ENCODE measurements around the gene ARHGAP23.

Gene ARHGAP23

DNA sequence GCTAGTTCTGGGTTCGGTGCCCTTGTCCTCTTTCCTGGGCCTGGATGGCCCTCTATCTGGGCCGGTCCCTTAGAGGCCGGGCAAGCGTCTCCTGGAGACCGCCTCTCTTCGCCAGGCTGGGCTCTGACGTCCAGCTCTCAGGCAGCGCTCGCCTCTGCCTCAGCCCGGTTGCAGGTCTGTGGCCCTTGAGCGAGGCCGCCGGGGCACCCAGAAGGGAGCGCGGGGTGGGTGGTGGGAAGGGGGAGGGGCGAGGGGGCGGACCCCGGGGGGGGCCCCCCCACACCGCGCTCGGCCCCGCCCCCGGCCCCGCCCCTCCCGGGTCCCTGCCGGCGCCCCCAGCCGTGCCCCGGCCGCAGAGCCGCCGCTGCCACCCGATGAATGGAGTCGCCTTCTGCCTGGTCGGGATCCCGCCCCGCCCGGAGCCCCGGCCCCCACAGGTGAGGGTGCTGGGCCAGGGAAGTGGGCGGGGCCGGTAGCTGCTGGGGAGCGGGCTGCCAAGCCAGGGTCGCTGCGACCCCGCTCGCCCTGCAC lies at the start of gene ARHGAP23:
ARHGAP23 (plus strand) TSS at position 353 of the 531 bp plus-strand sequence; CDS start at position 375, 22 bp downstream.
- DNase-seq = peak in 1 of 2 donors; percentile 12

GRCh38 chr17:38379448-38379847 lies 48.8 kb upstream of the ARHGAP23 start:
- DNase-seq = no peak

GRCh38 chr17:38395090-38395489 lies 33.2 kb upstream of the ARHGAP23 start:
- DNase-seq = no peak

GRCh38 chr17:38397227-38397626 lies 31.0 kb upstream of the ARHGAP23 start:
- DNase-seq = no peak

- no peak for DNase-seq
These were observed 28.0 kb upstream of the ARHGAP23 start for GRCh38 chr17:38400286-38400685.

DNA sequence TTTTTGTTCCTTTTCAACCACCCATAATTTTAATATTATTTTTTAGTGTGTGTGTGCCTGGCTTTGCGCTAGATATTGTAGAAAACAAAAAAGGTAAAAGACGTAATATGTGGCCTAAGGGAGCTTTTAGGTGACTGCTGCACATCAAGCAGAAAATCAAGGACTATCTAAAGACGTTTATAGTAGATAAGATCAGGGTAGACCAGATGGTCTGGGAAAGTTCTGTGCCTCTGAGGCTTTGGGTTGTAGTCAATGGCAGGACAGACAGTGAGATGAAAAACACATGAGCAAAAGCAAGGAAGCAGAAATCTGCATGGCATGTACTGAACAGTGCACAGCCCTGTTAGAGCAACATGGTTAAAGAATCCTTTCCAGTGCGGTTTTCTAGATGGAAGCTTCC lies 26.8 kb upstream of the ARHGAP23 start:
- DNase-seq = no peak

- DNase-seq = no peak
These were observed 25.4 kb upstream of the ARHGAP23 start for GRCh38 chr17:38402897-38403296.

DNA sequence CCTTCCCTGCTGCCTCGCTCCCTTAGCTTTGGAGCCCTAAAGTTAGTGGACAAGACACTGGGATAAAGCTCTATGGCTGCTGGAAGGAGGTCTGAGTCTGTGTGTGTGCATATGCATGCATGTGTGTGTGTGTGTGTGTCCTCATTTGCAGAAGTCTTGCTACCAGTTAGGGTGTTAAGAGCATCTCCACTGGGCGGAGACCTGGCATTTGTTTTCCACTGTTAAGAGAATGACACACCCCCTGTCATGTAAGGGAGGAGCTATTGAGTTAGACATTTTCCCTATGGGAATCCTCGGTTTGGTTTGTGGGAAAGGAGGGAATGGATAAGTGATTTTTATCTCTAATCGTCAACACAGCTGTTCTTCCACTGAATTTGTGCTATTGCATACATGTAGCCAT lies 24.8 kb upstream of the ARHGAP23 start:
- DNase-seq = no peak

DNA sequence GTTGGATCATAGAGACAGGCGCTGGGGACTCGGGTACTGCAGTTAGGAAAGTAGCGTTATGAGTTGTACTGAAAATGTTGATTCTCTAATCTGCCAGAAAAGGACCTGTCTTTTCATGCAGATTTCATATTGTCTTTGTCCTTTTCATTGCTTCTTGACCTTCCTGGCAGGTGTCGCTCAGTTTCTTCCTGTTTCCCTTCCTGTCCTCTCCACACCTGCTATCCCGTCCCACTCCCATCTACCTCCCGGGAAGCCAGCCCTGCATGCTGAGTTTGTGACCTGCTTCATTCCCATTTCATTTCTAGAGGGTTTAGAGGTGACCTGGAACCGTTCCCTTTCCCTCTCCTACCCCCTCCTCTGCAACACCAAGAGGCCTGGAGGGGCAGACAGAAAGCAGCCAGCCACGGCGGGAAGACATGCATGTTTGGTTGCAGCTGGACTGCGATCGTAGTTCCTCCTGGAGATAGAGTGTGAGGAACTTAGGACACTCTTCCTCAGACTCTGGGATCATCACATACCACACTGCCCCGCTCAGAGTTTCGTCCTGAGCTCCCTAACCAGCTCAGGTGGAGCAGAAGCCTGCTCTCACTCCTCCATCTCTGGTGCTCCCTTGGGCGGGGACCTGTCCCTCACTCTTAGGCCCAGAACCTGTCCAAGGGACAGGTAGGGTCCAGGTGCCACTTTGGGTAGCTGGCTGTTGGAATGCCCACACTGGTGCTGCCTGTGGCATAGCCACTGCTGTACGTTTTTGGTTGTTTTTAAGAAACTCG lies 23.9 kb upstream of the ARHGAP23 start:
- no peak for DNase-seq

DNA sequence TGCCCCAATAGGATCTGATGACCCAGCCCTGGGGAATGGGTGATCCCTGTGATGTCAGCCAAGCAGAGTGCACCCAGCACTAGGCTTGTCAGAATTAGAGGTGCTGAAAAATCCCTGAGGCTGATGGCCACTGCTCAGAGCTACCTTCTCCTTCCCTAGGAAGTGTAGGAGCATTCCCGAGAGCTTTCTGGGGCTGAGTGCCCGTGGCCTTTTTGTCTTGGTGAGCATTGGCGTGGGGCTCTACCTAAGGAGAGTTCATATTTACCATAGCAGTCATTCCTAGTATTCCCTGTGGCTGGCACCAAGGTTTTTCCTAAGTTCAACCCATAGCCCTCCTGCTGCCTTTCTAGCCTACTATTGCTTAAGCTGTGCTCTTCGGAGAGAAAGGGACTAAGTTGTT lies 22.6 kb upstream of the ARHGAP23 start:
- no peak for DNase-seq

DNA sequence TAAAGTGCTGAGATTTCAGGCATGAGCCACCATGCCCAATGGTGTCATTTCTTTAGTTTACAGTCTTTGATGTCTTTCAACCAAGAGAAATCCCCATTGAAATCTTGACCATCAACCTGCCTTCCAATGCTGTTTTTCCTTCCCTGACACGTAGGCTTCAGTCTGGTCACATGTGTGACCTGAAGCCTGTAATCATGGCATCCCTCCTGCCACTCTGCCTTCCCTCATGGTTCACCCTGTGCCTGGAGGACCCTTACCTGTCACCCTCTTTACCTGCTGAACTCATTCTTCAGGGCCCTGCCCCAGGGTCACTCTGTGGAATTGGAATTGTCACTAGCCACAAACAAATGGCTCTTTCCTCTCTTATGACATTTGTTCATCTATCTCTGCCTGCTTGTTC lies 18.1 kb upstream of the ARHGAP23 start:
- no peak for DNase-seq

DNA sequence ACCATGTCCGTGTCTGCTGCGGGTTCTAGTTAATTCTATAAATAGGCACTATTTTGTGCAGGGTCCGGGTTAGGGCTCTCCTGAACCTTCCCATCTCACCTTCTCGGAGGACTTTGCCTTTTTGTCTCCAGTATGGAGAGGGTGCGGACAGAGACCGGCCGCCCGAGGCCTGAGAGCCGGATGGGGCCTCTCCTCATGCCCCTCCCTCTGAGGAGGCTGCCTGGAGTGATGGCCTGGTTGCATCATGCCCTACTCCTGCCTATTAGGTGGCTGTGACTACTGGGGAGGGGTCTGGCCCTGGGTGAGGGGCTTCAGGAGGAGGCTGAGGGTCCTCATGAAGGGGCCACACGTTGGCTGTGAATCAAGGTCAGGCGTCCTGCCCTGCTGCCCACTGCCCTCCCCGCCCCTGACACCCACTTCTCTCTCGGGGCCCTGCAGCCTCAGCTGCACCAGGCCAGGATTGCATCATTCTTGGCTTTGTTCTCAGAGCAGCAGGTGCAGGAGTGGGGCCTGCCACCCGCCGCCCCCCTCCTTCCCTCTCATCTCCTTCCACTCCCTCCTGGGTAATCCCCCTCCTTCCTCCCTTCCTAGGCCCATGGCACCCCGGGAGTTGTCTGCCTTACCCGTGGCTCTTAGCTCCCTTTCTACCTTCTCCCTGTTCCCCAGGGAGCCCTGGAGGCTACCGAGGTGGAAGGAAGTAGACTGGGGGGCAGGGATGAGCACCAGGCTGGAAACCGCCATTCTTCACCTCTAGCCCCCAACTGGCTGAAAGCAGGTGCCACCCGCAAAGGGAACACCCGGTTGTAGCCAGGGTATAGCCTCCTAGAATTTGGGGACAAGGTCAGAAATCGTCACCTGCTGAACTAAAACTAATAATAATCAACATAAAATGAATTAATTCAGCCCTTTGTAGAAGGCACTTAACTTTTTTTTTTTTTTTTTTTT lies 12.7 kb upstream of the ARHGAP23 start:
- no peak for DNase-seq

DNA sequence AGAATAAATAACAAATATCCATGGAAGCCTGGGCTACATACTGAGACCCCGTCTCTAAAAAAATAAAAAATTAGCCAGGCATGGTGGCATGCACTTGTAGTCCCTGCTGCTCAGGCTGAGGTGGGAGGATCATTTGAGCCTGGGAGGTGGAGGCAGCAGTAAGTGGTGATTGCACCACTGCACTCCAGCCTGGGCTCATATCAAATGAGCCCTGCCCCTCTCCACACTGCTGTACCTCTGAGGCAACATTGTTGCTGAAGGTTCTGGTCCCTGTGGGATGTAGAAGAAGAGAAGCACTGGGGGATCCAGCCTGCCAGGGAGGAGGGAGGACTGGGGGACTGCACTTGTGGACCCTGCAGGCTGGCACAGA lies 11.4 kb upstream of the ARHGAP23 start:
- no peak for DNase-seq

GRCh38 chr17:38417210-38417951 lies 10.9 kb upstream of the ARHGAP23 start:
- no peak for DNase-seq

DNA sequence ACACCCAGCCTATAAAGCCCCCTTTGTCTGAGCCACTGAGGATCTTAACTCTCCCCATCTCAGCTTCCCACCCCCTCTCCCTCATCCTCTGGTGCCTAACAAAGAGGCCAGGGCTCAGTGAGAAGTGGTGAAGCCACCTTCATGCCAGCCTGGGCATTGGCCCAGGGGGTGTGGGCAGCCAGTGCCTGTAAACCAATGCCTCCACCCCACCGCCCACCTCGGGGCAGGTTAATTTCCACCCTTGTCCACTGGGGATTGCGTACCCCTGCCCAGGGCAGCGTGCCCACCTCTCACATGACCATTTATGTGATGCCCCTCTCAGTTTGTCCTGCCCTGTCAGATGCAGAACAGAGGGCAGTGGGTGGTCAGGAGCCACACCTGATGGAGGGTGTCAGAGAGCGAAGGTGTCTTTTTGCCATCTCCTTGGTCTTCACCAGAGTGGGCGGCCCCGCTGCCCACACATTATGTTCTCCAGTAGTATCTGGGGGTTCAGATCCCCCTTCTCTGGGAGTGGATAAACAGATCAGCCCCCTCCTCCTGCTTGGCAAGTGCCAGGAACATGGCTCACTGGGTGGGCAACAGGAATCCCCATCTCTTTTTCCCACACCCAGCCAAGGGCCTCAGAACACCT lies 10.1 kb upstream of the ARHGAP23 start:
- DNase-seq = no peak

DNA sequence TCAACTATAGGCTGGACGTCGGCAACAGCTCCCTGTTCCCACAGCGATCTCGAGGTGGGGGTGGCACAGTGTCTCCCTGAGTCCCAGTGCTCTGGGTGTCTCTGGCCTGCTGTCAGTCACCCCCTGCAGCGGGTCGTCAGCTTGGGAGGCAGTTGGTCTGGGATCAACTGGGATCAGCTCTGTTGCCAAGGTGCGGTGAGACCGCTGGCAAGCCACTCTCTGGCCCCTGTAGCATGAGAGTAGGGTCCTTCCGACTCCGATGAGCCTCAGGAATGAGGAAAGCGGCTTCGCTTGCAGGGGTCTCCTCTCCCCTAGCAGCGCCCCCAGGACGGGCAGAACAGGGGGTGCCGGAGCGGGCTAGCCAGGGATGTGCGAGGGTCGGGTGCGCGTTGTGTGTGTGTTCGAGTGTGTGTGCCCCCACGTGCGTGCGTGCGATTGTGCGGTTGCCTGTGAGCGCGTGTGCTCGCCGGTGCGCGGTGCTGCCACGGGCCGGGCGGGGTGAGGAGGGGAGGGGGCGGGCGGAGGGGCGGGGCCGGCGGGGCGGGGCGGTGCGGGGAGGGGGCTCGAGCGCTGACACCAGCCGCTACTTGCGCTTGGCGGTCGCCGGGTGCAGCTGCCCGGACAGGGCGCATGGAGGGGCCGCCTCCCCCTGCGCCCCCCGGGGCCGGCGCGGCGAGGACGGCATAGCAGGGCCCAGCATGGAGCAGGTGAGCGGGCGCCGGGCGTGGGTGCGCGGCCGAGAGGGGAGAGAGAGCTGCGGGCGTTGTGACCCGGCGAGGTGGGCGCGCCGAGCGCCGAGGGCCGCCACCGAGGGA lies 9.4 kb upstream of the ARHGAP23 start:
- no peak for DNase-seq

- no peak for DNase-seq
These were observed 8.7 kb upstream of the ARHGAP23 start for GRCh38 chr17:38419508-38419981.

DNA sequence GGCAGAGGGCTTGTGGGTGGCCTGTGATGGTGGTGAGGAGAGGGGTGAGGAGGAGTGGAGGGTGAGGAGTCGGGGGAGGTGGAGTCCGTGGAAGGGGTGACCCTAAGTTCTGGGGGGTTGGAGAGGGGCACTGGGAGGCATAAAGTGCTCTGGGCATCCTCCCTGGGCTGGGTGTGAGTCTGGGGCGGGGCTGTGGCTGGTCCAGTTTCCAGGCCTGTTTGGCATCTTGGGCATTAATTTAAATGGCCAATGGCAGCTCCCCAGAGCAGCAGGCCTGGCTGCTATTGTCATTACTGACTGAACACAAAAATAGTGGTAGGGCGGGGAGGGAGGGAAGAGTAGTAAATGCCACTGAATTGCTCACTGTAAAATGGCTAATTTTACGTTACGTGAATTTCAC lies 7.7 kb upstream of the ARHGAP23 start:
- no peak for DNase-seq

- no peak for DNase-seq
These were observed 7.0 kb upstream of the ARHGAP23 start for GRCh38 chr17:38421171-38421841.

DNA sequence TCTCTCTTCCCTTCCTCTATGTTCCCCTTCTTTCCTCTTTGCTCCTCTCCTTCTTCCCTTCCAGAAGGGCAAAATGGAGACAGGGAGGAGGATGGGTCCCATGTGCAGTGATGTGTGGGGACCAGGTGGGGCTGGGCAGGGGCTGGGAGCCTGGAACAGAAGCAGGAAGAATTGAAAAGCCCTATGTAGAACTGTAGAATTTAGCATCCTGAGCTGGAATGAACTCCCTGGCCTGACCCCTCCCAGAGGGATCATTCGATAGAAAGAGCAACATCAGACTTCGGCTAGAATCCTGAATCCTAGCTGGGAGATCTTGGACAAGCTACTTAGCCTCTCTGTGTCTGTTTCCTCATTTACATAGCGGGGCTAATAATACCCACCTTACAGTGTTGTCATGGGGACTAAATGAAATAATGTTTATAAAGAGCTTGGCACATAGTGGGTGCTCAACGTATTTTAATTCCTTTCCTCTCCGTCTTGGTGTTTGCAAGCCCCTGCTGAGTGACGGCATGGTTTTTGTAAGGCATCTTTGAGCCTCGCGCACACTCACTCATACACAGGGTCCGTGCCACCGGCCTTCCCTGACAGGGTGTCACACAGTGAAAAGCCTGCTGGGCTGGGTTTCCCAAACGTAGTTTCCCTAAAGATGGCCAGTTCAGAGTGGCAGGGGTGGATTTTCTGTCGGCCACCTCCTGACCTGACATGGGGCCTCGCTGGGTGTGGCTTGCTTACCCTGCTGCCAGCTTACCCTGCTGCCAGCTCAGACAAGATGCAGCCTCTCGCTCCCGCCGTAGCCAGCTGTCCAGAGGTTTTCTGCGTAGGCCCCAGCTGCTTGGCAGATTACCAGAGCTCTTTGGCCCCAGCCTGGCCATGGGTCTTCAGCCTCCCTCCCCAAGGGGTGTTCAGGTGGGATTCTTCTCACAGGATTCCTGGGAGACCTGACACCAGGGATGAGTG lies 6.1 kb upstream of the ARHGAP23 start:
- DNase-seq = no peak

Measured in stimulated activated CD4-positive, alpha-beta T cell treated with anti-CD3 and anti-CD28 coated beads, Interleukin-2, amount 100 ng/mL, for 48 hours (primary cell).